ENCODE results near the gene INSC. TPM values are rescaled to one million over a fixed set of nuclear protein-coding genes. Genes with fewer than 3 reads are reported as not detected.
A peak's percentile ranks its signal among the peaks of the same experiment; 100 is the strongest.

Gene INSC
- polyA plus RNA-seq, 3 donors = not detected

DNA sequence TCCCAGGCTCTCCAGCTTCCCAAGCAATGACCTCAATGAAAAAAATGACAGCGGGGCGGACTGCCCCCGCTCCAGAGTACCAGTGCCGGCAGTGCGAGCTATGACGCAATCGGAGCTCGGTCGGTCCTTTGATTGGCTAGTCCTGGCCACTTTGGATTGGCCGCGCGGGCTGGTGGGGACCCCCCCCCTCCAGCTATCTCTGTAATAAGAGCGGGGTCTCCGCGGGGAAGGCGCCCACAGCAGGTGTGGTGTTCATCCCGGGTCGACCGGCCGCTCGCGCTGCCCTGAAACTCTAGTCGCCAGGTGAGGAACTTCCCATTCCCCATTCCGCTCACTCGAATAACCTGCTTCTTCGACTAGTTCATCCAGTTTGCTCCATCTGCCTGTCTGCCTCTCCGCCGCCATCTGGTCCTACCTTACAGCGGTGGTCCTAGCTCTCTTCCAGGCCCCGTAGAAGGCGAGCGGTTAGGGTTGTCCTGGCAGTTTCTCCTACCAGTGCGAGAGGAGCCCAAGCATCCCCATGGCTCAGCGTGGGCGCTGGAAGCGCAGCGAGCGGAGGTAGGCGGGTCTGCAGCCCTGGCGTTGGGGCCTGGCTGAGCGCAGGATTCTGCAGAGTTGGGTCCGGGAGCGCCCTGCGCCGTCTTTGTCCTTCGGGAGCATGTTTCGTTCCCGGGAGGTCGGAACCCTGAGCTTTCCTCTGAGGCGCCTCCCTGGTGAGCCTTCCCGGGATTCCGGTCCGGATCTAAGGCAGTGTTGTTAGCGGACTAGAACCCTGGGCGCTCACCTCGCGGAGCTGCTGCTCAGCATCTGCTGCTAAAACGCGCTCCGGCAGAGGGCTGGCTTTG is 41.1 kb upstream of the INSC start, which contains the start of gene CALCB:
TSS of gene CALCB (plus strand) at position 233 of the 845 bp plus-strand sequence. CDS start 1,126 bp downstream, outside the sequence.
- no peaks in the 10 kb centered on the region for H3K36me3 Mint-ChIP-seq
- Histone ChIP-seq H3K4me2 (replicated peaks; ENCODE audit: extremely low read depth, low read length, poor library complexity, severe bottlenecking) (peak within 1 kb of the TSS; percentile 11), H2AFZ (ENCODE audit: insufficient read depth, low read depth, low read length, poor library complexity, severe bottlenecking) (peak within 1 kb of the TSS; percentile 11), H3K9me3 (replicated peaks in 1 of 2; ENCODE audit: control insufficient read depth in 1 of 2, insufficient read depth in 1 of 2, low read length in 2 of 2) (peaks cover 12 to 26% of the 10 kb centered on the region in 2 donors), H3K36me3 (replicated peaks in 1 of 2; ENCODE audit: control insufficient read depth in 1 of 2, insufficient read depth in 2 of 2, low read length in 2 of 2) (no peaks in the 10 kb centered on the region), H3K4me3 (replicated peaks in 1 of 3; ENCODE audit: low read depth in 2 of 3, low read length in 3 of 3) (no peak within 1 kb of the TSS), H3K9ac (ENCODE audit: insufficient read depth, low read length, poor library complexity, severe bottlenecking) (no peak within 1 kb of the TSS), H3K27me3 (ENCODE audit: control insufficient read depth in 2 of 2, insufficient read depth in 2 of 2, low read length in 2 of 2) (peaks cover 3 to 30% of the 10 kb centered on the region in 2 donors), H4K20me1 (ENCODE audit: insufficient read depth, low read length) (no peaks in the 10 kb centered on the region), H3K27ac (ENCODE audit: low read depth in 1 of 2, low read length in 2 of 2) (no peak within 1 kb of the TSS), H3K4me1 (ENCODE audit: control insufficient read depth in 1 of 2, insufficient read depth in 2 of 2, low read length in 2 of 2) (peaks cover 9 to 11% of the 10 kb centered on the region in 2 donors), H3K79me2 (ENCODE audit: insufficient read depth, low read length) (no peaks in the 10 kb centered on the region)
- WGBS (ENCODE audit: insufficient coverage) = 8% methylated on average over 58 of the region's 60 CpGs
- TF ChIP-seq, protein P1, sequence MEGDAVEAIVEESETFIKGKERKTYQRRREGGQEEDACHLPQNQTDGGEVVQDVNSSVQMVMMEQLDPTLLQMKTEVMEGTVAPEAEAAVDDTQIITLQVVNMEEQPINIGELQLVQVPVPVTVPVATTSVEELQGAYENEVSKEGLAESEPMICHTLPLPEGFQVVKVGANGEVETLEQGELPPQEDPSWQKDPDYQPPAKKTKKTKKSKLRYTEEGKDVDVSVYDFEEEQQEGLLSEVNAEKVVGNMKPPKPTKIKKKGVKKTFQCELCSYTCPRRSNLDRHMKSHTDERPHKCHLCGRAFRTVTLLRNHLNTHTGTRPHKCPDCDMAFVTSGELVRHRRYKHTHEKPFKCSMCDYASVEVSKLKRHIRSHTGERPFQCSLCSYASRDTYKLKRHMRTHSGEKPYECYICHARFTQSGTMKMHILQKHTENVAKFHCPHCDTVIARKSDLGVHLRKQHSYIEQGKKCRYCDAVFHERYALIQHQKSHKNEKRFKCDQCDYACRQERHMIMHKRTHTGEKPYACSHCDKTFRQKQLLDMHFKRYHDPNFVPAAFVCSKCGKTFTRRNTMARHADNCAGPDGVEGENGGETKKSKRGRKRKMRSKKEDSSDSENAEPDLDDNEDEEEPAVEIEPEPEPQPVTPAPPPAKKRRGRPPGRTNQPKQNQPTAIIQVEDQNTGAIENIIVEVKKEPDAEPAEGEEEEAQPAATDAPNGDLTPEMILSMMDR (IDR thresholded peaks at IDR 0.05) = no peak
- peaks cover 4 to 31% (median 26%) of the 10 kb centered on the region in 7 donors for H3K9me3 Mint-ChIP-seq
- no peak within 1 kb of the TSS for H3K27ac Mint-ChIP-seq
- peaks cover 24 to 40% (median 39%) of the 10 kb centered on the region in 3 donors for H3K27me3 Mint-ChIP-seq (ENCODE audit: low read depth in 3 of 3)
- intact Hi-C loops (cut with micrococcal nuclease) = no loop called here
- H3K4me3 Mint-ChIP-seq = peak within 1 kb of the TSS in 1 of 2 donors; percentile 74
- peaks cover 19% of the 10 kb centered on the region for H3K4me1 Mint-ChIP-seq
- DNase-seq = no peak

DNA sequence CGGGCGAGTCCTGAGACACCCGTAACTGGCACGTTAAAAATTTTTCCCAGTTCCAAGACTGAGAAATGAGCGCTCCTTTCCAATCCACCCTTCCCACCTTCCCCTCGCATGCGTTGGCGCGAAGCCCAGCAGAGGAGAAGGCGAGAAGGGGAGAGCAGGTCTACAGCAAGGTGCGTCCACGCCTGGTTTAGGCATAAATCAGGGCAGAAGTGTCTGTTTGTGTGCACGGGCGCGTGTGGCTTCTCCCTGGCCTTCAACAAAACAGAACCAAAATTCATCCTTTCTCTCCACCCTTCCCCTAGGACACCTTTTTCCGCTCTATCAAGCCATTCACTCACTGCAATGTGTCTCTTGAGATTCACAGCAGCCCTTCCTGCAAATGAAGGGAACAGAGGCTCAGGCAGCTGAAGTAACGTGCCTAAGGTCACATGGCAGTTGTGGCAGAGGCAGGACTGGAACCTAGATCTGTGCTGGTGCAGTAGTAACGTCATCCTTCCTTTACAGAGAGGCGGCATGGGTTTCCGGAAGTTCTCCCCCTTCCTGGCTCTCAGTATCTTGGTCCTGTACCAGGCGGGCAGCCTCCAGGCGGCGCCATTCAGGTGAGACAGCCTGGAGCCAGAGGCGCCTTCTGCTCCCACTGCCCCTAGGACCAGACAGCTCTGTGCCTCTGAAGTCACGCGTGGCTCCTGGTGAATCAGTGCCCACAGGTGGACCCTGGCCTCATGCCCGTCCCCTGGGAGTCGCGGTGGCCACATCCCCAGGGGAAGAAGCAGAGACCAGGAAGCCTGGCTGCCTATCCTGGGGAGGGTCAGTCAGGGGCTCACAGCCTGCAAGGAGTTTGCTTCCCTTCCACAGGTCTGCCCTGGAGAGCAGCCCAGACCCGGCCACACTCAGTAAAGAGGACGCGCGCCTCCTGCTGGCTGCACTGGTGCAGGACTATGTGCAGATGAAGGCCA is 40.2 kb upstream of the INSC start:
- Histone ChIP-seq H3K27me3 (ENCODE audit: control insufficient read depth in 2 of 2, insufficient read depth in 2 of 2, low read length in 2 of 2) (peaks cover 3 to 30% of the 10 kb centered on the region in 2 donors), H4K20me1 (ENCODE audit: insufficient read depth, low read length) (no peaks in the 10 kb centered on the region), H3K4me3 (replicated peaks in 1 of 3; ENCODE audit: low read depth in 2 of 3, low read length in 3 of 3) (no peak overlapping the region), H2AFZ (ENCODE audit: insufficient read depth, low read depth, low read length, poor library complexity, severe bottlenecking) (peak overlapping the region; percentile 8), H3K4me1 (ENCODE audit: control insufficient read depth in 1 of 2, insufficient read depth in 2 of 2, low read length in 2 of 2) (peaks cover 9 to 11% of the 10 kb centered on the region in 2 donors), H3K36me3 (replicated peaks in 1 of 2; ENCODE audit: control insufficient read depth in 1 of 2, insufficient read depth in 2 of 2, low read length in 2 of 2) (no peaks in the 10 kb centered on the region), H3K9ac (ENCODE audit: insufficient read depth, low read length, poor library complexity, severe bottlenecking) (no peak overlapping the region), H3K27ac (ENCODE audit: low read depth in 1 of 2, low read length in 2 of 2) (no peak overlapping the region), H3K4me2 (replicated peaks; ENCODE audit: extremely low read depth, low read length, poor library complexity, severe bottlenecking) (peak overlapping the region; percentile 11), H3K79me2 (ENCODE audit: insufficient read depth, low read length) (no peaks in the 10 kb centered on the region), H3K9me3 (replicated peaks in 1 of 2; ENCODE audit: control insufficient read depth in 1 of 2, insufficient read depth in 1 of 2, low read length in 2 of 2) (peaks cover 7 to 22% of the 10 kb centered on the region in 2 donors)
- DNase-seq = peak; percentile 11 to 28 (median 13)
- Mint-ChIP-seq H3K9me3 (peaks cover 0 to 25% (median 22%) of the 10 kb centered on the region in 7 donors), H3K36me3 (no peaks in the 10 kb centered on the region), H3K27me3 (ENCODE audit: low read depth in 3 of 3) (peaks cover 24 to 39% (median 38%) of the 10 kb centered on the region in 3 donors), H3K4me1 (peaks cover 19% of the 10 kb centered on the region), H3K27ac (no peak overlapping the region), H3K4me3 (peak overlapping the region; percentile 40 to 72)
- TF ChIP-seq, protein P1 (IDR thresholded peaks at IDR 0.05) = peak; percentile 79
- intact Hi-C loops (cut with micrococcal nuclease) = no loop called here
- WGBS (ENCODE audit: insufficient coverage) = 7% methylated on average over 27 of the region's 33 CpGs

Data from CD14-positive monocyte (primary cell).